ENCODE measurements around the gene GRIP1. TPM values are rescaled to one million over a fixed set of nuclear protein-coding genes. Genes with fewer than 3 reads are reported as not detected.

GRIP1 gene
- total and polyA plus RNA-seq, 2 experiments from 2014 or later, result 5.1 to 13.7 TPM

DNA sequence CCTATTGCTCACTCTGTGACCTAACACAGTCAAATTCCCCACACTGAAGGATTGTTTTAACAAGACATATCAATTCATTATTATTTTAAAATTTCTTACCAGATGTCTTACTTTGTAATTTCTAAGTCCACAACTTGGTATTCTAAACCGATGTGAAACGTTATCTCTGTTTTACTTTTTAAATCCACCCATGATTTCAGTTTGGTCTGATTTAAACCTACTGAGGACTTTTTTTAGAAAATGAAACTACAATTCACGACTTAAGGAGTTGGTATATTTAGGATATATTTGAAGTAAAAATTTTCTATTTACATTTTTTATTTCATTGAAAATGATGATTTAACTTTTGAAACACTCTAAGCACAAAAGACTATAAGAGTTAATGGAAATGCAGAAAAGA, 35.1 kb upstream of the GRIP1 start (continued):
- TF ChIP-seq ZNF462 (CRISPR knock-in tag; IDR thresholded peaks at IDR 0.05) (no peak), ZNF114 (CRISPR knock-in tag; IDR thresholded peaks at IDR 0.05) (no peak), EZH2phosphoT487 (IDR thresholded peaks at IDR 0.05; ENCODE audit: unreplicated experiment) (no peak), ZNF331 (CRISPR knock-in tag; IDR thresholded peaks at IDR 0.05; ENCODE audit: low read depth) (no peak), STAT1 (IDR thresholded peaks at IDR 0.05; ENCODE audit: unreplicated experiment) (no peak), EZH2 (IDR thresholded peaks at IDR 0.05; ENCODE audit: low read depth, unreplicated experiment) (no peak)

GRCh38 chr12:66709893-66710292, 31.0 kb upstream of the GRIP1 start:
- H3K4me1 ChIP-seq (ENCODE audit: insufficient read depth), result no peaks in the 10 kb centered on the region
- no peak overlapping the region for H3K27ac Mint-ChIP-seq
- H2AFZ ChIP-seq, result no peak overlapping the region
- H3F3A ChIP-seq (replicated peaks; ENCODE audit: low read depth), result no peaks in the 10 kb centered on the region
- no peaks in the 10 kb centered on the region for H3K27me3 ChIP-seq (ENCODE audit: insufficient read depth)
- no peaks in the 10 kb centered on the region for H3K79me2 ChIP-seq (replicated peaks; ENCODE audit: insufficient read depth)
- H3K4me1 Mint-ChIP-seq, result no peaks in the 10 kb centered on the region; the same call in 2 of the 3 replicates
- no peak overlapping the region for H3K27ac ChIP-seq (ENCODE audit: low read depth)
- DNase-seq (ENCODE audit: low spot score) (no peak), ATAC-seq (no peak)
- H3K4me3 ChIP-seq, result no peak overlapping the region
- no peaks in the 10 kb centered on the region for H4K20me1 ChIP-seq (replicated peaks; ENCODE audit: insufficient read depth)
- H3K9me3 Mint-ChIP-seq, result peaks cover 8% of the 10 kb centered on the region; the same call in 1 of the 3 replicates
- H3K4me3 Mint-ChIP-seq, result no peak overlapping the region
- no peak overlapping the region for H3K4me2 ChIP-seq
- no peaks in the 10 kb centered on the region for H3K36me3 Mint-ChIP-seq (ENCODE audit: low read depth)
- H3K27me3 Mint-ChIP-seq (ENCODE audit: insufficient read depth, low read depth, poor library complexity), result no peaks in the 10 kb centered on the region
- no peaks in the 10 kb centered on the region for H3K36me3 ChIP-seq (ENCODE audit: insufficient read depth)
- H3K9me2 ChIP-seq (ENCODE audit: insufficient read depth), result no peaks in the 10 kb centered on the region
- TF ChIP-seq ZNF462 (CRISPR knock-in tag; IDR thresholded peaks at IDR 0.05), result no peak
- TF ChIP-seq EZH2 (IDR thresholded peaks at IDR 0.05; ENCODE audit: low read depth, unreplicated experiment), result no peak
- no peak for TF ChIP-seq ZNF114 (CRISPR knock-in tag; IDR thresholded peaks at IDR 0.05)
- TF ChIP-seq ZNF331 (CRISPR knock-in tag; IDR thresholded peaks at IDR 0.05; ENCODE audit: low read depth), result no peak
- no peak for TF ChIP-seq NANOG (IDR thresholded peaks at IDR 0.05; ENCODE audit: borderline replicate concordance)
- no peak for TF ChIP-seq JUNB (IDR thresholded peaks at IDR 0.05; ENCODE audit: unreplicated experiment)
- TF ChIP-seq POLR2AphosphoS5 (IDR thresholded peaks at IDR 0.05; ENCODE audit: low read depth), result no peak
- no peak for TF ChIP-seq STAT1 (IDR thresholded peaks at IDR 0.05; ENCODE audit: unreplicated experiment)
